Measurements from ENCODE around the gene ADGRG4.
"Not testable (repeated sequence)": the region's sequence is repeated elsewhere in the genome, so short reads cannot be mapped to it uniquely, and the experiment has no call there.

The ADGRG4 gene

DNA sequence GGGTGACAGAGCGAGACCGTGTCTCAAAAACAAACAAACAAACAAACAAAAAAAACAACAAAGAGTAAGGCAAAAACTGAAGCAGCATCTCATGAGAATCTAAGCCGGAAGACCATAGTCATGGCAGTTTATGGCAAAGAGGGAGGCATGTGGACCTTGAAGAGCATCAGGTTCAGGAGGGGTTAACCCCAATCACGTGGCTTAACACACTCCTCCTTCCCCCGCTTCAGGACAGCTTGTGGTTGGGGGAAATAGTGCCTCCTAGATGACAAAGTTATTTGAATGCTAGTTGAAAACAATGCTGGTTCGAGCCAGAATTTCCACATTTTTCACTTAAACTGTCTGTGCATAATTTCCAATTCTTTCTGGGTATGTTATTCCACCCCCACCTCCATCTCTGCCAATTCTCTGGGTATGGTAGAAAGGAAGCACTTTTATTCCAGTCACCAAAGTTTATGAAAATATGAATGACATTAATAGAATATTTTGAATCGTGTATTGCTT is 37.9 kb upstream of the ADGRG4 start:
- H3K9me3 ChIP-seq (ENCODE audit: control insufficient read depth, insufficient read depth, low read length), result no peaks in the 10 kb centered on the region

GRCh38 chrX:136266828-136267227 is 33.9 kb upstream of the ADGRG4 start:
- H3K4me3 ChIP-seq (ENCODE audit: low read depth, low read length), result no peak overlapping the region
- H3K27ac ChIP-seq (ENCODE audit: low read depth, low read length), result no peak overlapping the region
- H3K9ac ChIP-seq (ENCODE audit: low read depth, low read length), result no peak overlapping the region
- H3K4me1 ChIP-seq (ENCODE audit: control insufficient read depth, insufficient read depth, low read length), result no peaks in the 10 kb centered on the region
- H3K27me3 ChIP-seq (ENCODE audit: control insufficient read depth, insufficient read depth, low read length), result peaks cover 5% of the 10 kb centered on the region
- no peaks in the 10 kb centered on the region for H3K36me3 ChIP-seq (ENCODE audit: control insufficient read depth, insufficient read depth, low read length)
- H3K9me3 ChIP-seq (ENCODE audit: control insufficient read depth, insufficient read depth, low read length), result no peaks in the 10 kb centered on the region

More for the DNA sequence above, 37.9 kb upstream of the ADGRG4 start:
- H3K27me3 ChIP-seq (ENCODE audit: control insufficient read depth, insufficient read depth, low read length), result no peaks in the 10 kb centered on the region
- peaks cover 5% of the 10 kb centered on the region; the same call in 1 of the 2 replicates for H3K4me1 ChIP-seq (ENCODE audit: control insufficient read depth, insufficient read depth, low read length)
- no peaks in the 10 kb centered on the region for H3K36me3 ChIP-seq (ENCODE audit: control insufficient read depth, insufficient read depth, low read length)
- H3K4me3 ChIP-seq (ENCODE audit: low read depth, low read length), result no peak overlapping the region
- no peak overlapping the region for H3K9ac ChIP-seq (ENCODE audit: low read depth, low read length)
- no peak overlapping the region for H3K27ac ChIP-seq (ENCODE audit: low read depth, low read length)

- H3K9me3 ChIP-seq (ENCODE audit: control insufficient read depth, insufficient read depth, low read length), result no peaks in the 10 kb centered on the region
Observed at GRCh38 chrX:136268051-136269048, 32.4 kb upstream of the ADGRG4 start.

GRCh38 chrX:136269921-136270320 is 30.8 kb upstream of the ADGRG4 start:
- peaks cover 5% of the 10 kb centered on the region for H3K27me3 ChIP-seq (ENCODE audit: control insufficient read depth, insufficient read depth, low read length)

More at GRCh38 chrX:136268051-136269048, 32.4 kb upstream of the ADGRG4 start:
- Histone ChIP-seq H3K4me1 (ENCODE audit: control insufficient read depth, insufficient read depth, low read length) (no peaks in the 10 kb centered on the region), H3K9ac (ENCODE audit: low read depth, low read length) (no peak overlapping the region), H3K27me3 (ENCODE audit: control insufficient read depth, insufficient read depth, low read length) (peaks cover 5% of the 10 kb centered on the region), H3K4me3 (ENCODE audit: low read depth, low read length) (no peak overlapping the region), H3K27ac (ENCODE audit: low read depth, low read length) (no peak overlapping the region), H3K36me3 (ENCODE audit: control insufficient read depth, insufficient read depth, low read length) (no peaks in the 10 kb centered on the region)

DNA sequence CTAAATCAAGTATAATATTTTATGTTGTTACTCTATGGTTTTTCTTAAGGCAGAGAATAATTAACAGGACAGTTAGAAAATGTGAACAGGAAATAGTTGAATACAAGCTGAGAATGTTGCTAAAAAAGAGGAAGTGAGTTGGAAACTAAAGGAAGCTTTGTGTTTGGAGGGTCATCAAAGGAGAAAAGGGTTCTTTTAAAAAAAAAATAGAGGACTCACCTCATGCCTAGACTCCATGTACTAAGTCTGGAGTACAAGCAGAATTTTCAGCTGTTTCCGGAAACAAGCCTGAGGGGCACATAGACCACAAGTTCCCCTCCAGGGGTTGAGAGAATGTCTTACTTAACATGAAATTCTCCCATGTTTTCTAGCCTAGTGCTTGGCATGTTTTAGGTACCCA is 29.5 kb upstream of the ADGRG4 start:
- Histone ChIP-seq H3K4me1 (ENCODE audit: control insufficient read depth, insufficient read depth, low read length) (no peaks in the 10 kb centered on the region), H3K36me3 (ENCODE audit: control insufficient read depth, insufficient read depth, low read length) (no peaks in the 10 kb centered on the region), H3K27ac (ENCODE audit: low read depth, low read length) (no peak overlapping the region), H3K9me3 (ENCODE audit: control insufficient read depth, insufficient read depth, low read length) (no peaks in the 10 kb centered on the region), H3K4me3 (ENCODE audit: low read depth, low read length) (no peak overlapping the region), H3K9ac (ENCODE audit: low read depth, low read length) (no peak overlapping the region), H3K27me3 (ENCODE audit: control insufficient read depth, insufficient read depth, low read length) (peaks cover 5% of the 10 kb centered on the region)

More at GRCh38 chrX:136269921-136270320, 30.8 kb upstream of the ADGRG4 start:
- Histone ChIP-seq H3K4me1 (ENCODE audit: control insufficient read depth, insufficient read depth, low read length) (no peaks in the 10 kb centered on the region), H3K9ac (ENCODE audit: low read depth, low read length) (no peak overlapping the region), H3K36me3 (ENCODE audit: control insufficient read depth, insufficient read depth, low read length) (no peaks in the 10 kb centered on the region), H3K9me3 (ENCODE audit: control insufficient read depth, insufficient read depth, low read length) (no peaks in the 10 kb centered on the region), H3K27ac (ENCODE audit: low read depth, low read length) (no peak overlapping the region), H3K4me3 (ENCODE audit: low read depth, low read length) (no peak overlapping the region)

DNA sequence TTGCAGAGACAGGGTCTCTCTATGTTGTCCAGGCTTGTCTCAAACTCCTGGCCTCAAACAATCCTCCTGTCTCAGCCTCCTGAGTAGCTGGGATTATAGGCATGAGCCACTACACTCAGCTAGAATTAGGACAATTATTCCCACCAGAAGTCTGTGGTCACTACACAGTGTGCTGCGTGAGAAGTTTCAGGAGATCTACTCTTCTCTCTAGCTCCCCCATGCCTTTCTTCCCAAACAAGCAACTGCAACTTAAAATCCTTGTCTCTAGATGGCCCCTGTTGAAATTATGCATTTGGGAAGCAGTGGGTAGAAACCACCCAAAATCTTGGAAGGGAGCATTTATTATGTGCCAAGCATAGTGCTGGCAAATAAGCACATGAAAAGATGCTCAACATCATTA is 28.4 kb upstream of the ADGRG4 start:
- Histone ChIP-seq H3K4me1 (ENCODE audit: control insufficient read depth, insufficient read depth, low read length) (no peaks in the 10 kb centered on the region), H3K9me3 (ENCODE audit: control insufficient read depth, insufficient read depth, low read length) (no peaks in the 10 kb centered on the region), H3K36me3 (ENCODE audit: control insufficient read depth, insufficient read depth, low read length) (no peaks in the 10 kb centered on the region), H3K4me3 (ENCODE audit: low read depth, low read length) (no peak overlapping the region), H3K27me3 (ENCODE audit: control insufficient read depth, insufficient read depth, low read length) (peaks cover 5% of the 10 kb centered on the region), H3K27ac (ENCODE audit: low read depth, low read length) (no peak overlapping the region), H3K9ac (ENCODE audit: low read depth, low read length) (no peak overlapping the region)

DNA sequence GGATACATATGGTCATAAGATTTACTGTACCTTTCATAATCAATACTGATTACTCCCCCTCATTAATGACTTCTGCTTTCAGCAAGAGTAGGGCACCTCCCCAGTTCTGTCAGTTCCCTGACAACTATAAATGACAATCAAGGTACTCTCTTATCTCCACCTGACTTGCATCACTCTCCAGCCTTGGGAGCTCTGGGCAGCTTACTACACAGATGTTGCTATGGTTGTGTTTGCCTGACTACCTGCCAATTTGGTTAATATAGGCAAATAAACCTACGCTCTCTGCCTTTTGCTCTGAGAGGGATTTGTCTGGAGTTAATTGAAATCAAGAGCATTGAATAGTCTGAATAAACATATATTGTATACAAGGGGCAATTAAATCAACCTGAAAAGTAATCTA is 26.8 kb upstream of the ADGRG4 start:
- Histone ChIP-seq H3K4me3 (ENCODE audit: low read depth, low read length) (no peak overlapping the region), H3K36me3 (ENCODE audit: control insufficient read depth, insufficient read depth, low read length) (no peaks in the 10 kb centered on the region)

DNA sequence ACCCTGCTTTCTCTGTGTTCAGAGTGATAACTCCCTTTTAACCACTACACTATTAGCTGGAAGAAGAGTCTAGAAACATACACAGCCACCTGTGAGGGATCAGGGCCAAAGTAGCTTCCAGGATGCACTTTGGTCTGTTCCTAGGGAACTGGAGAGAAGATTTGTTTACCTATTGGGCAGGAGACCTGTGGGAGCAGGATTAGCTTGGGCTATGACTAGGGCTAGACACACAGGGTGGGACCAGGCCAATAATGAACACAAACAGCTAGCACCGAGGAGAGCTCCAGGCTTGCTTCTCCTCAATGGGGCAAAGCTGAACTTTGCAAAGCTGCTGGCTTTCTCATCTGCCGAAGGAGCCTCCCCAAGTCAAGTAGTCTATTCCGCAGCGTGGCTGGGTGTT is 25.2 kb upstream of the ADGRG4 start:
- no peak overlapping the region for H3K4me3 ChIP-seq (ENCODE audit: low read depth, low read length)
- H3K27me3 ChIP-seq (ENCODE audit: control insufficient read depth, insufficient read depth, low read length), result no peaks in the 10 kb centered on the region; the same call in 1 of the 2 replicates
- H3K36me3 ChIP-seq (ENCODE audit: control insufficient read depth, insufficient read depth, low read length), result no peaks in the 10 kb centered on the region

More for the DNA sequence above, 26.8 kb upstream of the ADGRG4 start:
- Histone ChIP-seq H3K27me3 (ENCODE audit: control insufficient read depth, insufficient read depth, low read length) (peaks cover 5% of the 10 kb centered on the region), H3K9me3 (ENCODE audit: control insufficient read depth, insufficient read depth, low read length) (no peaks in the 10 kb centered on the region; the same call in 1 of the 2 replicates), H3K27ac (ENCODE audit: low read depth, low read length) (no peak overlapping the region), H3K9ac (ENCODE audit: low read depth, low read length) (no peak overlapping the region), H3K4me1 (ENCODE audit: control insufficient read depth, insufficient read depth, low read length) (no peaks in the 10 kb centered on the region)

GRCh38 chrX:136286375-136286774 is 14.4 kb upstream of the ADGRG4 start:
- H3K27me3 ChIP-seq (ENCODE audit: control insufficient read depth, insufficient read depth, low read length); H3K4me3 ChIP-seq (ENCODE audit: low read depth, low read length); H3K9me3 ChIP-seq (ENCODE audit: control insufficient read depth, insufficient read depth, low read length); H3K9ac ChIP-seq (ENCODE audit: low read depth, low read length); H3K27ac ChIP-seq (ENCODE audit: low read depth, low read length); H3K36me3 ChIP-seq (ENCODE audit: control insufficient read depth, insufficient read depth, low read length); H3K4me1 ChIP-seq (ENCODE audit: control insufficient read depth, insufficient read depth, low read length): not testable (repeated sequence)

More for the DNA sequence above, 25.2 kb upstream of the ADGRG4 start:
- Histone ChIP-seq H3K9me3 (ENCODE audit: control insufficient read depth, insufficient read depth, low read length) (no peaks in the 10 kb centered on the region; the same call in 1 of the 2 replicates), H3K27ac (ENCODE audit: low read depth, low read length) (no peak overlapping the region), H3K9ac (ENCODE audit: low read depth, low read length) (no peak overlapping the region), H3K4me1 (ENCODE audit: control insufficient read depth, insufficient read depth, low read length) (no peaks in the 10 kb centered on the region)

GRCh38 chrX:136291824-136292223 is 8.9 kb upstream of the ADGRG4 start:
- Histone ChIP-seq H3K4me1 (ENCODE audit: control insufficient read depth, insufficient read depth, low read length) (no peaks in the 10 kb centered on the region), H3K4me3 (ENCODE audit: low read depth, low read length) (no peak overlapping the region), H3K36me3 (ENCODE audit: control insufficient read depth, insufficient read depth, low read length) (no peaks in the 10 kb centered on the region), H3K27ac (ENCODE audit: low read depth, low read length) (no peak overlapping the region), H3K9ac (ENCODE audit: low read depth, low read length) (no peak overlapping the region), H3K27me3 (ENCODE audit: control insufficient read depth, insufficient read depth, low read length) (no peaks in the 10 kb centered on the region), H3K9me3 (ENCODE audit: control insufficient read depth, insufficient read depth, low read length) (no peaks in the 10 kb centered on the region)

GRCh38 chrX:136292656-136293055 is 8.1 kb upstream of the ADGRG4 start:
- no peak overlapping the region for H3K9ac ChIP-seq (ENCODE audit: low read depth, low read length)
- H3K36me3 ChIP-seq (ENCODE audit: control insufficient read depth, insufficient read depth, low read length), result no peaks in the 10 kb centered on the region
- H3K9me3 ChIP-seq (ENCODE audit: control insufficient read depth, insufficient read depth, low read length), result no peaks in the 10 kb centered on the region
- H3K4me3 ChIP-seq (ENCODE audit: low read depth, low read length), result no peak overlapping the region
- no peaks in the 10 kb centered on the region for H3K27me3 ChIP-seq (ENCODE audit: control insufficient read depth, insufficient read depth, low read length)
- H3K27ac ChIP-seq (ENCODE audit: low read depth, low read length), result no peak overlapping the region
- H3K4me1 ChIP-seq (ENCODE audit: control insufficient read depth, insufficient read depth, low read length), result no peaks in the 10 kb centered on the region

Data from HUES48 (cell line).